GM18907 (cell line): ENCODE results near the gene CDH2.
"Not testable (repeated sequence)": the region's sequence is repeated elsewhere in the genome, so short reads cannot be mapped to it uniquely, and the experiment has no call there.

Experiments
- ATAC-seq: cut with Tn5 transposase; IDR thresholded peaks from one replicate; pipeline ENCODE4 v1.9.1; 2021; ENCODE audit warnings: mild to moderate bottlenecking, moderate library complexity; ENCODE audit not compliant: unreplicated experiment

The CDH2 gene

GRCh38 chr18:27931535-27931934 is 245.4 kb downstream of the CDH2 start:
- ATAC-seq, result no peak

GRCh38 chr18:27922780-27923179 is 254.2 kb downstream of the CDH2 start:
- no peak for ATAC-seq

- ATAC-seq, result no peak
Observed at GRCh38 chr18:27921904-27922751, 254.8 kb downstream of the CDH2 start.

- no peak for ATAC-seq
Observed at GRCh38 chr18:27921392-27921791, 255.5 kb downstream of the CDH2 start.

- ATAC-seq, result no peak
Observed at GRCh38 chr18:27920836-27921235, 256.1 kb downstream of the CDH2 start.

GRCh38 chr18:27906189-27906588 is 270.7 kb downstream of the CDH2 start:
- ATAC-seq, result not testable (repeated sequence)

- no peak for ATAC-seq
Observed at GRCh38 chr18:27903906-27904305, 273.0 kb downstream of the CDH2 start.

- ATAC-seq, result no peak
Observed at GRCh38 chr18:27901424-27902226, 275.3 kb downstream of the CDH2 start.
